Body of pancreas (tissue), 4 donors: Measurements from ENCODE around the gene GNLY. TPM values are rescaled to one million over a fixed set of nuclear protein-coding genes. Genes with fewer than 3 reads are reported as not detected.

ENCODE experiments used
- ATAC-seq: fragments of 150-250 bp; one replicate; pipeline ENCODE4 v1.9.1; 2016
- DNase-seq, 4 donors: peaks; one replicate each; pipeline ENCODE4 v3.0.0-alpha.2; 2019
- H3K27ac ChIP-seq, 4 donors: fragments of 200-600 bp; sonication (generic); 1 replicate in 3 of 4; 2 replicates in 1 of 4; pipeline versions ENCODE4 v1.5.1 to v1.6.1; 2016 to 2019; ENCODE audit warnings: mild to moderate bottlenecking in 1 of 4, mixed read lengths in 1 of 4, moderate library complexity in 1 of 4
- H3K27me3 ChIP-seq, 2 donors: fragments of 200-600 bp; sonication (generic); one replicate each; pipeline ENCODE4 v1.6.0; 2016; ENCODE audit warnings: mild to moderate bottlenecking in 1 of 2
- H3K36me3 ChIP-seq, 2 donors: fragments of 200-600 bp; sonication (generic); replicated peaks in 1 of 2; 2 replicates each; pipeline ENCODE4 v1.5.1; 2016; ENCODE audit warnings: low read depth in 2 of 2; ENCODE audit not compliant: insufficient read depth in 1 of 2
- H3K4me1 ChIP-seq: fragments of 200-600 bp; sonication (generic); one replicate; pipeline ENCODE4 v1.6.0; 2016
- H3K4me3 ChIP-seq, 2 donors: fragments of 200-600 bp; sonication (generic); 1 replicate in 1 of 2; 2 replicates in 1 of 2; pipeline ENCODE4 v1.5.1; 2016 to 2019
- H3K9me3 ChIP-seq, 3 donors: fragments of 200-600 bp; sonication (generic); 1 replicate in 2 of 3; 2 replicates in 1 of 3; pipeline ENCODE4 v1.5.1; 2016
- CTCF ChIP-seq, 7 experiments: fragments of 450-650 bp in 4 of 7; fragments of 200-600 bp in 3 of 7; sonication (generic) in 3 of 7; IDR thresholded peaks; one replicate each; pipeline ENCODE4 v1.5.1; 2016 to 2019; ENCODE audit warnings: antibody characterized with exemption in 7 of 7
- POLR2A ChIP-seq, 3 donors: fragments of 450-650 bp; IDR thresholded peaks; one replicate each; pipeline ENCODE4 v1.6.1; 2016; ENCODE audit warnings: antibody characterized with exemption in 3 of 3, mild to moderate bottlenecking in 2 of 3
- WGBS, 2 donors: methylation state at CpG; one replicate each; pipeline ENCODE4 v1.1.5; 2017; 5-methylcytosine and 5-hydroxymethylcytosine counted together
- intact Hi-C: fragments of 100-400 bp; cut with DNase I; formaldehyde crosslinking; loops from one replicate; pipeline ENCODE4 v1.15.1; 2023
- total RNA-seq, 2 donors: library from RNA; depleted of rRNA; stranded (reverse); fragments of >200 nt; gene quantifications; one replicate each; pipeline ENCODE4 v1.1.0, GENCODE V29; 2016

The GNLY gene
- total RNA-seq, 2 donors from 2014 or later: 5.6 TPM; not detected in 1

- Histone ChIP-seq H3K4me1 (no peaks in the 10 kb centered on the region), H3K4me3 (no peak overlapping the region), H3K27ac (no peak overlapping the region), H3K9me3 (no peaks in the 10 kb centered on the region), H3K36me3 (no peaks in the 10 kb centered on the region), H3K27me3 (no peaks in the 10 kb centered on the region)
- 84 to 92% methylated on average over 7 to 11 of the region's 11 CpGs for WGBS, 2 donors
- no peak for TF ChIP-seq CTCF (IDR thresholded peaks at IDR 0.05)
- no peak for TF ChIP-seq POLR2A (IDR thresholded peaks at IDR 0.05)
- intact Hi-C loops: no loop called here
- DNase-seq (no peak), ATAC-seq (no peak)
These were observed 963 bp downstream of the GNLY start for GRCh38 chr2:85695121-85695520.

GRCh38 chr2:85695691-85696668 lies 1.8 kb downstream of the GNLY start:
- WGBS, 2 donors: 90 to 91% methylated on average over 7 to 12 of the region's 12 CpGs
- Histone ChIP-seq H3K4me1 (no peaks in the 10 kb centered on the region), H3K9me3 (no peaks in the 10 kb centered on the region), H3K27ac (no peak overlapping the region), H3K36me3 (no peaks in the 10 kb centered on the region), H3K27me3 (no peaks in the 10 kb centered on the region), H3K4me3 (no peak overlapping the region)
- intact Hi-C loops: no loop called here
- TF ChIP-seq POLR2A (IDR thresholded peaks at IDR 0.05): no peak
- TF ChIP-seq CTCF (IDR thresholded peaks at IDR 0.05): no peak
- ATAC-seq (no peak), DNase-seq (no peak)

- DNase-seq (no peak), ATAC-seq (no peak)
- Histone ChIP-seq H3K4me1 (no peaks in the 10 kb centered on the region), H3K9me3 (no peaks in the 10 kb centered on the region), H3K4me3 (no peak overlapping the region), H3K36me3 (no peaks in the 10 kb centered on the region), H3K27ac (no peak overlapping the region), H3K27me3 (no peaks in the 10 kb centered on the region)
- TF ChIP-seq CTCF (IDR thresholded peaks at IDR 0.05) (no peak), POLR2A (IDR thresholded peaks at IDR 0.05) (no peak)
- 96 to 100% methylated on average over 1 to 2 of the region's 3 CpGs for WGBS, 2 donors
- intact Hi-C loops: no loop called here
These were observed 2.9 kb downstream of the GNLY start for GRCh38 chr2:85697096-85697495.

GRCh38 chr2:85697716-85698115 lies 3.6 kb downstream of the GNLY start:
- ATAC-seq: no peak
- Histone ChIP-seq H3K4me1 (no peaks in the 10 kb centered on the region), H3K9me3 (no peaks in the 10 kb centered on the region), H3K27ac (no peak overlapping the region), H3K36me3 (no peaks in the 10 kb centered on the region), H3K4me3 (no peak overlapping the region), H3K27me3 (no peaks in the 10 kb centered on the region)
- TF ChIP-seq CTCF (IDR thresholded peaks at IDR 0.05) (no peak), POLR2A (IDR thresholded peaks at IDR 0.05) (no peak)
- DNase-seq: no peak
- 52 to 58% methylated on average over 2 of the region's 2 CpGs for WGBS, 2 donors
- intact Hi-C loops: no loop called here
